Tibial nerve (tissue), 4 donors: ENCODE measurements around the gene CRB3. TPM values are rescaled to one million over a fixed set of nuclear protein-coding genes. Genes with fewer than 3 reads are reported as not detected.
"Not testable (repeated sequence)": the region's sequence is repeated elsewhere in the genome, so short reads cannot be mapped to it uniquely, and the experiment has no call there.

Source experiments
- DNase-seq, 2 donors: peaks; one replicate each; pipeline ENCODE4 v3.0.0-alpha.2; 2019; ENCODE audit warnings: low spot score in 2 of 2
- H3K27ac ChIP-seq, 4 donors: fragments of 200-600 bp; sonication (generic) in 3 of 4; one replicate each; pipeline ENCODE4 v1.5.1; 2017 to 2019; ENCODE audit warnings: mild to moderate bottlenecking in 1 of 4
- H3K27me3 ChIP-seq, 2 donors: fragments of 200-600 bp; sonication (generic) in 1 of 2; one replicate each; pipeline versions ENCODE4 v1.5.1 to v1.6.0; 2017 to 2019
- H3K36me3 ChIP-seq, 3 donors: fragments of 200-600 bp; sonication (generic); one replicate each; pipeline ENCODE4 v1.5.1; 2018 to 2019
- H3K4me1 ChIP-seq, 4 donors: fragments of 200-600 bp; sonication (generic) in 3 of 4; one replicate each; pipeline ENCODE4 v1.5.1; 2017 to 2019
- H3K4me3 ChIP-seq, 4 donors: fragments of 200-600 bp; sonication (generic) in 3 of 4; one replicate each; pipeline ENCODE4 v1.5.1; 2017 to 2019; ENCODE audit warnings: mild to moderate bottlenecking in 1 of 4, moderate library complexity in 1 of 4
- H3K9me3 ChIP-seq, 4 donors: fragments of 200-600 bp; sonication (generic) in 3 of 4; one replicate each; pipeline ENCODE4 v1.5.1; 2017 to 2019
- CTCF ChIP-seq, 5 experiments: fragments of 200-600 bp in 3 of 5; fragments of 450-650 bp in 2 of 5; sonication (generic) in 3 of 5; IDR thresholded peaks; one replicate each; pipeline ENCODE4 v1.5.1; 2016 to 2019; ENCODE audit warnings: antibody characterized with exemption in 5 of 5, mild to moderate bottlenecking in 3 of 5, moderate library complexity in 2 of 5
- EP300 ChIP-seq, 2 donors: sonication (generic); formaldehyde crosslinking; IDR thresholded peaks; one replicate each; pipeline ENCODE4 v1.6.1; 2017; ENCODE audit warnings: antibody characterized with exemption in 2 of 2, mild to moderate bottlenecking in 1 of 2
- POLR2A ChIP-seq, 2 donors: fragments of 450-650 bp; IDR thresholded peaks; one replicate each; pipeline ENCODE4 v1.6.1; 2017; ENCODE audit warnings: antibody characterized with exemption in 2 of 2, mild to moderate bottlenecking in 2 of 2, moderate library complexity in 2 of 2
- WGBS, 2 donors: methylation state at CpG; one replicate each; pipeline ENCODE4 v1.1.5; 2018; 5-methylcytosine and 5-hydroxymethylcytosine counted together
- total RNA-seq, 4 donors: library from RNA; depleted of rRNA; stranded (reverse); fragments of >200 nt; gene quantifications; one replicate each; pipeline ENCODE4 v1.1.0, GENCODE V29; 2016

CRB3 gene
- total RNA-seq, 4 donors from 2014 or later = not detected

- 1% methylated on average over 14 to 32 of the region's 114 CpGs for WGBS, 2 donors
- H3K9me3 ChIP-seq = no peaks in the 10 kb centered on the region
- peak within 1 kb of the TSS; percentile 70 to 95 (median 88) for H3K4me3 ChIP-seq
- TF ChIP-seq CTCF (IDR thresholded peaks at IDR 0.05) (no peak), POLR2A (IDR thresholded peaks at IDR 0.05) (peak; percentile 70 to 86), EP300 (IDR thresholded peaks at IDR 0.05) (peak in 1 of 2 donors; percentile 82)
- no peaks in the 10 kb centered on the region for H3K27me3 ChIP-seq
- no peak for DNase-seq
- H3K27ac ChIP-seq = peak within 1 kb of the TSS; percentile 78 to 92 (median 88)
- peaks cover 0 to 28% (median 0%) of the 10 kb centered on the region in 3 donors for H3K36me3 ChIP-seq
- H3K4me1 ChIP-seq = peaks cover 0 to 51% (median 26%) of the 10 kb centered on the region in 4 donors
These were observed 39.7 kb upstream of the CRB3 start, which contains the start of gene KHSRP for GRCh38 chr19:6424195-6424938. Gene KHSRP (minus strand): TSS chr19:6424811. CDS start chr19:6424701, 110 bp downstream.

- H3K27ac ChIP-seq = peak overlapping the region; percentile 78 to 92 (median 88)
- H3K27me3 ChIP-seq = no peaks in the 10 kb centered on the region
- H3K9me3 ChIP-seq = no peaks in the 10 kb centered on the region
- TF ChIP-seq EP300 (IDR thresholded peaks at IDR 0.05) (peak; percentile 40 to 65), CTCF (IDR thresholded peaks at IDR 0.05) (peak in 2 of 5 experiments; percentile 16 to 49), POLR2A (IDR thresholded peaks at IDR 0.05) (peak in 1 of 2 donors; percentile 22)
- peaks cover 0 to 20% (median 0%) of the 10 kb centered on the region in 3 donors for H3K36me3 ChIP-seq
- peaks cover 0 to 44% (median 26%) of the 10 kb centered on the region in 4 donors for H3K4me1 ChIP-seq
- peak overlapping the region; percentile 20 to 95 (median 46) for H3K4me3 ChIP-seq
- 4 to 8% methylated on average over 41 to 43 of the region's 43 CpGs for WGBS, 2 donors
- DNase-seq = peak; percentile 99 to 100
These were observed 38.9 kb upstream of the CRB3 start for GRCh38 chr19:6424939-6425731.

- TF ChIP-seq CTCF (IDR thresholded peaks at IDR 0.05) = no peak
- no peak for TF ChIP-seq EP300 (IDR thresholded peaks at IDR 0.05)
- TF ChIP-seq POLR2A (IDR thresholded peaks at IDR 0.05) = no peak
- Histone ChIP-seq H3K4me1 (peaks cover 0 to 35% (median 26%) of the 10 kb centered on the region in 4 donors), H3K4me3 (peak overlapping the region in 3 of 4 donors; percentile 20 to 37 (median 21)), H3K9me3 (no peaks in the 10 kb centered on the region), H3K36me3 (peaks cover 0 to 12% (median 0%) of the 10 kb centered on the region in 3 donors), H3K27me3 (no peaks in the 10 kb centered on the region), H3K27ac (peak overlapping the region; percentile 78 to 92 (median 88))
- WGBS, 2 donors = 85 to 89% methylated on average over 20 to 21 of the region's 21 CpGs
- no peak for DNase-seq
These were observed 38.1 kb upstream of the CRB3 start for GRCh38 chr19:6425732-6426620.

GRCh38 chr19:6427131-6427530 lies 36.9 kb upstream of the CRB3 start:
- no peak overlapping the region for H3K27ac ChIP-seq

GRCh38 chr19:6428692-6429418 lies 35.2 kb upstream of the CRB3 start:
- WGBS, 2 donors = 88 to 93% methylated on average over 2 of the region's 2 CpGs
- not testable (repeated sequence) for H3K4me3 ChIP-seq, H3K27me3 ChIP-seq, DNase-seq, H3K27ac ChIP-seq, H3K4me1 ChIP-seq, H3K9me3 ChIP-seq, H3K36me3 ChIP-seq

More at GRCh38 chr19:6427131-6427530, 36.9 kb upstream of the CRB3 start:
- TF ChIP-seq POLR2A (IDR thresholded peaks at IDR 0.05) = no peak
- no peak for TF ChIP-seq EP300 (IDR thresholded peaks at IDR 0.05)
- TF ChIP-seq CTCF (IDR thresholded peaks at IDR 0.05) = no peak
- no peak overlapping the region for H3K4me3 ChIP-seq
- H3K4me1 ChIP-seq = peaks cover 0 to 24% (median 18%) of the 10 kb centered on the region in 4 donors
- WGBS, 2 donors = 92 to 99% methylated on average over 14 of the region's 18 CpGs
- peaks cover 0 to under 1% (median 0%) of the 10 kb centered on the region in 3 donors for H3K36me3 ChIP-seq
- H3K9me3 ChIP-seq = no peaks in the 10 kb centered on the region
- DNase-seq = no peak
- H3K27me3 ChIP-seq = no peaks in the 10 kb centered on the region
